CD4-positive, CD25-positive, alpha-beta regulatory T cell (primary cell): ENCODE results near the gene MAPK8IP3. TPM values are rescaled to one million over a fixed set of nuclear protein-coding genes. Genes with fewer than 3 reads are reported as not detected.

Source experiments
- ATAC-seq, 2 donors: fragments of 150-1000 bp; cut with Tn5 transposase; one replicate each; pipeline ENCODE4 v1.10.0; 2021; ENCODE audit warnings: low read depth in 2 of 2, moderate number of reproducible peaks in 2 of 2, moderate library complexity in 1 of 2
- DNase-seq, 3 donors: peaks; one replicate each; pipeline versions ENCODE4 v3.0.0 to v3.0.0-alpha.2; 2012 to 2022; ENCODE audit warnings: mixed read lengths in 1 of 3
- H3K27ac ChIP-seq: one replicate; pipeline ENCODE4 v1.7.0; 2013; ENCODE audit warnings: mild to moderate bottlenecking, low read length; ENCODE audit not compliant: insufficient read depth, poor library complexity, severe bottlenecking
- H3K27me3 ChIP-seq: one replicate; pipeline ENCODE4 v1.7.0; 2013; ENCODE audit warnings: low read length; ENCODE audit not compliant: control insufficient read depth, insufficient read depth
- H3K36me3 ChIP-seq: one replicate; pipeline ENCODE4 v1.7.0; 2013; ENCODE audit warnings: mild to moderate bottlenecking, low read length, moderate library complexity; ENCODE audit not compliant: control insufficient read depth, insufficient read depth
- H3K4me1 ChIP-seq: 2 replicates; pipeline ENCODE4 v1.7.0; 2013; ENCODE audit warnings: mild to moderate bottlenecking, low read length; ENCODE audit not compliant: insufficient read depth, control insufficient read depth, poor library complexity, severe bottlenecking
- H3K4me3 ChIP-seq: one replicate; pipeline ENCODE4 v1.7.0; 2013; ENCODE audit warnings: low read depth, mild to moderate bottlenecking, low read length, moderate library complexity
- H3K9me3 ChIP-seq, 2 experiments: 1 replicate in 1 of 2; 2 replicates in 1 of 2; pipeline ENCODE4 v1.7.0; 2013; ENCODE audit warnings: low read length in 2 of 2, mild to moderate bottlenecking in 1 of 2, moderate library complexity in 1 of 2; ENCODE audit not compliant: control insufficient read depth in 2 of 2
- H3K27ac Mint-ChIP-seq, 3 donors: one replicate each; pipeline ENCODE4 v1.8.0; 2020 to 2022; ENCODE audit warnings: mild to moderate bottlenecking in 3 of 3, mixed read lengths in 3 of 3, moderate library complexity in 2 of 3
- H3K27me3 Mint-ChIP-seq: one replicate; pipeline ENCODE4 v1.8.0; 2022; ENCODE audit warnings: mild to moderate bottlenecking, mixed read lengths
- H3K36me3 Mint-ChIP-seq: one replicate; pipeline ENCODE4 v1.8.0; 2020; ENCODE audit warnings: mixed read lengths
- H3K4me1 Mint-ChIP-seq, 4 donors: one replicate each; pipeline ENCODE4 v1.8.0; 2020 to 2022; ENCODE audit warnings: mixed read lengths in 4 of 4, mild to moderate bottlenecking in 1 of 4
- H3K4me3 Mint-ChIP-seq, 4 donors: one replicate each; pipeline ENCODE4 v1.8.0; 2020 to 2022; ENCODE audit warnings: mild to moderate bottlenecking in 4 of 4, mixed read lengths in 4 of 4, moderate library complexity in 3 of 4
- H3K9me3 Mint-ChIP-seq, 7 donors: one replicate each; pipeline ENCODE4 v1.8.0; 2020 to 2022; ENCODE audit warnings: mixed read lengths in 7 of 7, mild to moderate bottlenecking in 3 of 7, moderate library complexity in 2 of 7
- polyA plus RNA-seq, 4 donors: library from polyadenylated mRNA; unstranded; fragments of 300-500 nt; fragmentation: Illumina TruSeq; gene quantifications; one replicate each; pipeline ENCODE4 v1.2.3, GENCODE V29; 2021
- total RNA-seq: library from RNA; stranded (reverse); gene quantifications from one replicate; pipeline ENCODE4 v1.2.3, GENCODE V29; 2022

The MAPK8IP3 gene
- total and polyA plus RNA-seq, 5 donors from 2014 or later: 0.79 to 222 (median 1.4) TPM

DNA sequence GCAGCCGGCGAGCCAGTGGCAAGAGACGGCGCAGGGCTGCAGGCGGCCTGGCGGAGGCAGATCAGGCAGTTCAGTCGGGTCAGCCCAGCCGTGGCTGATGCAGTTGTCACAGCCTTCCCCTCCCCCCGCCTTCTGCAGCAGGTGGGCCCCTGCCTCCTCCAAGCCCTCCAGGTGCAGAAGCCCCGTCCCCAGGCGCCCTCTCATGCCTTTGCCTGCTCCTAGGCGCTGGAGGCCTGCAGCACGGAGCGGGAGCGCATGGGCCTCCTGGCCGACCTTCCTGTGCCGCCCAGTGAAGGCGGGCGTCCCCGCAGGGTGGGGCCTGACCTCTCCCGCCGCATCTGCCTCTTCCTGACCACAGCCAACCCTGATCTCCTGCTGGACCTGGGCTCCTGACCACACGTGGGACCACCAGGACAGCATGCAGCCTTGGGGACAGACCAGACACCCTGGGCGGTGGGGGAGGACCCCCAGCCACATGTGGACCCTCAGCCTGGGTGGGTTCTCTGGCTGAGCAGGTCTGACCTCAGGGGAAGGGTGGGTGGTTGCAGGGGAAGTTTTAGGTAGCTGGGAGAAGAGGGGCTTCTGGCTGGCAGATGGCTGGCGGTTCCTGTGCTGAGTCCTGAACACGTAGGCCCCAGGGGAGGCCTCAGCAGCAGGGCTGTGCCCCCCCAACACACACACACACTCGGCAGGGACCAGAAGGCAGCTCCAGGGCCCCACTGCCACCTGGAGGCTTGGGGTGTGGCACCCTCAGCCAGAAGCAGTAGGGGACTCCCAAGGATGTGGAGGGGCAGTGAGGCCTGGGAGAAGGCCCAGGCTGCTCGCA lies 70.1 kb downstream of the MAPK8IP3 start:
- Histone ChIP-seq H3K36me3 (peaks cover 19% of the 10 kb centered on the region), H3K27me3 (no peaks in the 10 kb centered on the region), H3K4me1 (peaks cover 33% of the 10 kb centered on the region), H3K27ac (no peak overlapping the region), H3K9me3 (no peaks in the 10 kb centered on the region), H3K4me3 (no peak overlapping the region)
- no peaks in the 10 kb centered on the region for H3K36me3 Mint-ChIP-seq
- H3K4me1 Mint-ChIP-seq: peaks cover 0 to 18% (median 1%) of the 10 kb centered on the region in 4 donors
- no peak overlapping the region for H3K27ac Mint-ChIP-seq
- ATAC-seq (no peak), DNase-seq (no peak)
- H3K9me3 Mint-ChIP-seq: no peaks in the 10 kb centered on the region
- peak overlapping the region in 1 of 4 donors; percentile 41 for H3K4me3 Mint-ChIP-seq
- H3K27me3 Mint-ChIP-seq: no peaks in the 10 kb centered on the region

- DNase-seq (no peak), ATAC-seq (no peak)
- H3K27ac ChIP-seq: no peak overlapping the region
- H3K4me1 Mint-ChIP-seq: peaks cover 0 to 24% (median 1%) of the 10 kb centered on the region in 4 donors
- H3K36me3 ChIP-seq: peaks cover 19% of the 10 kb centered on the region
- no peaks in the 10 kb centered on the region for H3K9me3 Mint-ChIP-seq
- peaks cover 38% of the 10 kb centered on the region for H3K4me1 ChIP-seq
- no peak overlapping the region for H3K27ac Mint-ChIP-seq
- no peak overlapping the region for H3K4me3 Mint-ChIP-seq
- no peak overlapping the region for H3K4me3 ChIP-seq
- H3K27me3 Mint-ChIP-seq: no peaks in the 10 kb centered on the region
- no peaks in the 10 kb centered on the region for H3K9me3 ChIP-seq
- no peaks in the 10 kb centered on the region for H3K27me3 ChIP-seq
- H3K36me3 Mint-ChIP-seq: no peaks in the 10 kb centered on the region
Observed at GRCh38 chr16:1776672-1776955, 70.6 kb downstream of the MAPK8IP3 start.

DNA sequence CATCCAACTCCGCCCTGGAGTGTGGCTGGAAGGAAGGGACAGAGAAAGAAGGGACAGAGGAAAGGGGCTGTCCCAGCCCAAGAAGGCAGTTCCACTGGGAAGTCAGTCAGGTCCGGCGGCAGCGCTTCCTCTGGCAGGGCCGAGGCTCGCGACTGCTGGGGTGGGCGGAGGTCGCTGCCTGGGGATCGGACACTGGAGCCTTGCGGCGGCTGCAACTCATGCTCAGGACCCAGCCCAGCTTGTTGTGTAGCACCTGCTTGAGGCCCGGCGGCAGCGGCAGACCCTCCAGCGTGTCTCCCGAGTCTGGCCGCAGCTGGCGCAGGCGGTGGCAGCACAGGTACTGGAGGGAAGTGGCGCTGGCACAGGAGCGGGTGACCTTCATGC lies 71.0 kb downstream of the MAPK8IP3 start:
- H3K4me3 Mint-ChIP-seq: no peak overlapping the region

DNA sequence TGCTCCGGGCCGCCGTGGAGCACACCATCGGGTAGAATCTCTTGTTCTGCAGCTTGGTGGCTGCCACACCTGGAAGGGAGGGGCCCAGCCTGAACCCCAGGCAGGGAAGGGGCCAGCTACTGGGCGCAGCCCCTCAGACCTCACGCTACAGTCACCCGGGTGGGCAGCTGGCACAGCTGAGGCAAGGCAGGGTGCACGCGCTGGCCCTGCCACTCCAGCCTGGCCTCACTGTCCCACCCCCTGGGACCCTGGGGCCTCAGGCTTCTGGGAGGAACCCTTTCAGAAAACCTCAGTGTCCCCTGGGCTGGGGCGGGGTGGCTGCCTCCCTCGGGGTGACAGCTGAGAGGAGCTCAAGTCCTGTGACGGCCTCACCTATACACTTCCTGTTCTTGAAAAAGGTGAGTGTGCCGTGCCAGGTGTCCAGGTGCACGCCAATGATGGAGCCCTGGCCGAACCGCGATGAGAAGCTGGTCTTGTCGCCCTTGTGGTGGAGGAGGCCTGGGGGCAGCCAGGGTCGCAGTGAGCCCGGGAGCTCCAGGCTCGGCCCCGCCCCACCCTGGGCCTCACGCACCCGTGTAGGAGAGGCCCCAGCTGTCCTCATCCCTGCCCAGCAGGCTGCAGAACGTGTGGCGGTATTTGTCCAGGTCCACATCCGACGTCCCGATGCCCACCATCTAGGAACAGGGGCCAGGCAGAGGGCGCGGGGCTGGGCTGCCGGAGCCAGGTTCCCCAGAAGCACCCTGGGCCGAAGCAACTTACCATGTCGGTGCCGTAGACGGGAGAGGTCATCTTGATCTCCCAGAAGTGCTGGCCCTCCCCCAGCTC lies 71.6 kb downstream of the MAPK8IP3 start:
- peaks cover 19% of the 10 kb centered on the region for H3K36me3 ChIP-seq
- H3K9me3 Mint-ChIP-seq: no peaks in the 10 kb centered on the region
- H3K4me3 Mint-ChIP-seq: no peak overlapping the region
- no peaks in the 10 kb centered on the region for H3K9me3 ChIP-seq
- no peak overlapping the region for H3K27ac Mint-ChIP-seq
- no peak for ATAC-seq
- no peak for DNase-seq
- H3K4me1 ChIP-seq: peaks cover 34% of the 10 kb centered on the region
- no peaks in the 10 kb centered on the region for H3K27me3 Mint-ChIP-seq
- no peak overlapping the region for H3K4me3 ChIP-seq
- no peak overlapping the region for H3K27ac ChIP-seq
- H3K36me3 Mint-ChIP-seq: no peaks in the 10 kb centered on the region
- H3K4me1 Mint-ChIP-seq: peaks cover 0 to 21% (median under 1%) of the 10 kb centered on the region in 4 donors
- H3K27me3 ChIP-seq: no peaks in the 10 kb centered on the region

More for the DNA sequence above, 71.0 kb downstream of the MAPK8IP3 start:
- ATAC-seq (no peak), DNase-seq (no peak)
- peaks cover 0 to 24% (median 2%) of the 10 kb centered on the region in 4 donors for H3K4me1 Mint-ChIP-seq
- H3K36me3 Mint-ChIP-seq: no peaks in the 10 kb centered on the region
- Histone ChIP-seq H3K27ac (no peak overlapping the region), H3K27me3 (no peaks in the 10 kb centered on the region), H3K4me1 (peaks cover 39% of the 10 kb centered on the region), H3K9me3 (no peaks in the 10 kb centered on the region), H3K4me3 (no peak overlapping the region), H3K36me3 (peaks cover 19% of the 10 kb centered on the region)
- H3K27ac Mint-ChIP-seq: no peak overlapping the region
- no peaks in the 10 kb centered on the region for H3K27me3 Mint-ChIP-seq
- no peaks in the 10 kb centered on the region for H3K9me3 Mint-ChIP-seq

DNA sequence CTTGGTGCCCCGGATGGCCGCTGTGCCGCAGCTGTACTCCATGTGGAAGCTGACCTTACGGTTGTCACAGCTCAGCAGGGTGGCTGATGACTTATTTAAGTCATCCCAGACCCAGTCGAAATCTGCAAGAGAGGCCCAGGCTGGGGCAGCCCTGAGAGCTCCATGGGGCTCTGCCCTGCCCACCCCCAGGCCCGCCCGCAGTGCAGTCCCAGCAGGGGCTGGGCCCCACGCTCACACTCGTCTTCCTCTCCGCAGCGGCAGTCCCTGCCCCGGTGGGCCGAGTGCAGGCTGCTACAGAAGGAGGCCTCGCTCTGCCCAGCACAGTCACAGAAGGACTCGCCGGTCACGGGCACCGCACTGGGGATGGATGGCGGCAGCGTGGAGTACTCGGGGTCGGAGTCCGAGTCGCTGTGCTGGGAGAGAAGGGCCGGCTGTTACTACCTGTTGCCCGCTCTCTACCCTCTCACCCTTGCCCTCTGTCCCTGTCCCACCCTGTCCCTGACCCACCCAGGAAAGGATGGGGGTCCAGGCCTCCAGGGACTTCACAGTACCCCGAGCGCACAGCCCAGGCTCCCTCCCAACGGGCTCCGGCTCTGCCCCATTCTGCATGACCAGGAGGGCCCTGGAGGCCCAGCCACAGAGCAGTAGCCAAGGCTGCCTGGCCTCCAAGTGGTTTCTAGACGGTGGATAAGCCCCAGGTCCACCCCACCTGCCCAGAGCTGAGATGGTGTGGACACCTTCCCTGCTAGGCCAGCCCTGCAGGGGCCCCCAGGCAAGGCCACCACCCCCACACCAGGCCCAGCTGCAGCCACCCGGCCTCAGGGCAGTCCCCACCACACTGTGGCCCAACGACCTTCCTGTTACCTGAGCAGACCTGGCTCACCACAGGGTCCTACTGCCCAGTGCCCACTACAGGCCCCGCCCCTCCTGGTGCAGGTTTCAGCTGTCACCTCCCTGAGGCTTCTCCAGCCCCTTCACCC lies 72.5 kb downstream of the MAPK8IP3 start:
- DNase-seq (no peak), ATAC-seq (no peak)
- Histone ChIP-seq H3K9me3 (no peaks in the 10 kb centered on the region), H3K27me3 (no peaks in the 10 kb centered on the region), H3K27ac (no peak overlapping the region), H3K4me3 (no peak overlapping the region), H3K36me3 (peaks cover 19% of the 10 kb centered on the region), H3K4me1 (peaks cover 38% of the 10 kb centered on the region)
- Mint-ChIP-seq H3K4me3 (peak overlapping the region in 1 of 4 donors; percentile 64), H3K27ac (no peak overlapping the region), H3K36me3 (no peaks in the 10 kb centered on the region), H3K9me3 (no peaks in the 10 kb centered on the region), H3K4me1 (peaks cover 0 to 28% (median 4%) of the 10 kb centered on the region in 4 donors), H3K27me3 (no peaks in the 10 kb centered on the region)

- DNase-seq: no peak
- no peaks in the 10 kb centered on the region for H3K27me3 ChIP-seq
- H3K36me3 Mint-ChIP-seq: no peaks in the 10 kb centered on the region
- H3K4me1 ChIP-seq: peaks cover 38% of the 10 kb centered on the region
- H3K9me3 ChIP-seq: no peaks in the 10 kb centered on the region
- H3K4me3 ChIP-seq: no peak overlapping the region
- no peak overlapping the region for H3K27ac ChIP-seq
- H3K4me3 Mint-ChIP-seq: peak overlapping the region in 2 of 4 donors; percentile 48 to 64
- peaks cover 19% of the 10 kb centered on the region for H3K36me3 ChIP-seq
- no peak overlapping the region for H3K27ac Mint-ChIP-seq
- H3K9me3 Mint-ChIP-seq: no peaks in the 10 kb centered on the region
- peaks cover 0 to 31% (median 5%) of the 10 kb centered on the region in 4 donors for H3K4me1 Mint-ChIP-seq
- no peak for ATAC-seq
- no peaks in the 10 kb centered on the region for H3K27me3 Mint-ChIP-seq
Observed at GRCh38 chr16:1779234-1779701, 73.3 kb downstream of the MAPK8IP3 start.
